CD4-positive, alpha-beta T cell treated with Interleukin-17A for 4 hours (primary cell): ENCODE results near the gene TMEM40.
A peak's percentile ranks its signal among the peaks of the same experiment; 100 is the strongest.
"Not testable (repeated sequence)": the region's sequence is repeated elsewhere in the genome, so short reads cannot be mapped to it uniquely, and the experiment has no call there.

ENCODE experiments used
- DNase-seq: peaks from one replicate; pipeline ENCODE4 v3.0.0-alpha.2; 2020; ENCODE audit warnings: mixed read lengths

The TMEM40 gene

DNA sequence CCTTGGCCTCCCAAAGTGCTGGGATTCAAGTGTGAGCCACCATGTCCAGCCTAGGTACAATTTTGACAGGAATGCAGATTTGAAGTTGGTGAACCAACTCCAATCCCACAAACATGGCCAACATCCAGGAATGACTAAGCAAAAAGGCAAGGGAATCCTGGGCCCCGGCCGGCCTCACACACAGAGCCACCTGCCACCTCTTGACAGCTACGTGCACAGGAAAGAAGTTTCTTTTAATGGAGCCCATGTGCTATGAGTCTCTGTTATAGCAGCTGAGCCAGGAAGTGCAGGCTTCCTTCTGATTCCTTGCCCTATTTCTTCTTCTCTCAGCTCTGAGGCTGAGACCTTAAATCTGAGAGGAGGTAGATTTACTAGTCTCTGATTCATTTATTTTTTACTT, 8.8 kb downstream of the TMEM40 start:
- DNase-seq: no peak

- no peak for DNase-seq
Observed at GRCh38 chr3:12748477-12748876, 10.6 kb downstream of the TMEM40 start.

DNA sequence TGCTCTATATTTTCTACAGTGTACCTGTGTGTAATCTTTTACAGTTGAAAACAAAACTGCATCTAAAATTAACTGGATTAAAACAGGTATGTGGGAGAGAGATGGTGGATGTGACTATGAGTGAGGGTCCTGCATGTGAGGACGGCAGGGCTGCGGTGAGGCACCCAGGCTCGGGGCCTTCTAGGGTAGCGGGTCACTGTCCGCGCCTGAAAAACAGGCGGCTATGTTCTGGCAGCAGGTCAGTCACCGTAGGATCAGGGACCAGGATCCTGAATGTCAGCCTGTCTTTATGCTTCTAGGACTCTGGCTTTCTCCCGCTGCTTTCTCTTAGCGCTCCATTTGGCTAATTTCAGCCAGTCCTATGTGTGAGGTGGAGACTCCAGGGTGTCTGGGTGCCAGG, 12.6 kb downstream of the TMEM40 start:
- DNase-seq: no peak

DNA sequence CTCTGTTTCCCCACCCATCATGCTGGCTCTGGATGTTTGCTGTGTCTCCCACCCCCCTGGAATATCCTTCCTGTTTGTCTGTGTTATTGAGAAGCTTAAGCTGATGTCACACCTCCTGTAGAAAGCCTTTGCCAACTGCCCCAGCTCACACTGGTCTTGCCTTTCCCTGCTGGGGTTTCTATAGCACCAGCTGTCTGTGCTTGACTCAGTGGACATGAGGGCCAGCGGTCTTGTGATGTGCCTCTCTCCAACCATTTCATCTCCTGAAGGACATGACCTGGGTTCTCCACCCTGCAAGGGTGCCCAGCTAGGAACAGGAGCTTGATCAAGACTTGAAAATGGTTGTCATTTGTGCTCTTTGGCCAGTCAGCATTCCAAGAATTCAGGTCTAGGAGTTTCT, 14.7 kb downstream of the TMEM40 start:
- DNase-seq: no peak

GRCh38 chr3:12743583-12743982, 15.5 kb downstream of the TMEM40 start:
- no peak for DNase-seq

DNA sequence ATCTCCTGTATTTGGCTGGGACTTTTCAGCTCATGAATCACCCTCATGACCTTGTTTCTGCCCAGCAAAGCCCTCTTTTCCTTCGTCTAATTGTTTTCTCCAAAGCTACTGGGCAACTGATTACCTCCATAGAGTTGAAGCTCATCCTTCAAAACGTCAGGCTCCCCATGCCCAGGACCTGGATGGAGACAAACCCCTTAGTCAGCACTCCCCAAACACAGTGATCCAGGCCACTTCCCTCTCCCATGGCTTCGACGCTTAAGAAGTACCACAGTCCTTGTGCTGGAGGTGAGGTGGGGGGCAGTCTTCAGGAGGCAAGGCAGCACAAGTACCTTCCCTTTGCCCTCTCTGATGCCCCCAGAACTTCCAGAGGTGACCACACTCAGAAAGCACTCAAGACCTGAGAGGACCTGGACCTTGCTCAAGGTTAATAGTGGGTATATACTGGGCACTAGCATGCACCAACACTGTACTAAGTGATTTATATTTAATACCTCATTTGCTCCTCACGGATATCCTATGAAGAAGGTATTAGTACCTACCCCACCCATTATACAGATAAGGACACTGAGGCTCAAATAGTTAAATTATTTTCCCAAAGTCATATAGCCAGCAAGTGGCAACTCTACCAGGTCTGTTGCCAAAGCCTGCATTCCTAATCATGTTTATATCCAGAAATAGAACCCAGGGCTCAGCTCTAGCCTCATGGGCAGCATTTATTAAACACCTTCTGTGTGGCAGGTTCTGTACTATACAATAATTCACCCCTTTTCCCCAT, 16.5 kb downstream of the TMEM40 start:
- no peak for DNase-seq

GRCh38 chr3:12741209-12741608, 17.9 kb downstream of the TMEM40 start:
- no peak for DNase-seq

- DNase-seq: no peak
Observed at GRCh38 chr3:12737833-12738232, 21.2 kb downstream of the TMEM40 start.

- DNase-seq: no peak
Observed at GRCh38 chr3:12737319-12737718, 21.7 kb downstream of the TMEM40 start.

GRCh38 chr3:12734960-12735359, 24.1 kb downstream of the TMEM40 start:
- DNase-seq: no peak

DNA sequence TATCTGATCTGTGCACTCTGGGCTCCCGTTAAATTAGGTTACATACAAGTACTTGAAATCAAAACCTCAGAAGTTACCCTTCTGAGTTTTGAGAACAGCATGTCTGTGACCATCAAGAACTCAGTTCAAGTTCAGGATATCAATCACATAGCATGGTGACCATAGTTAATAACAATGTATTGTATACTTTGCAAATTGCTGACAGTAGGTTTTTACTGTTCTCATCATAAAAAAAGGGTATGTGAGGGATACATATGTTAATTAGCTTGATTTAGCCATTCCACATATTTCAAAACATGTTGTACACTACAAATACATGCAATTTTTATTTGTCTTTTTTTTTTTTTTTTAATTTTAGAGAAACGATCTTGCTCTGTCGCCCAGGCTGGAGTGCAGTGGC, 25.5 kb downstream of the TMEM40 start:
- DNase-seq: no peak

GRCh38 chr3:12730506-12731242, 28.4 kb downstream of the TMEM40 start:
- DNase-seq: no peak

DNA sequence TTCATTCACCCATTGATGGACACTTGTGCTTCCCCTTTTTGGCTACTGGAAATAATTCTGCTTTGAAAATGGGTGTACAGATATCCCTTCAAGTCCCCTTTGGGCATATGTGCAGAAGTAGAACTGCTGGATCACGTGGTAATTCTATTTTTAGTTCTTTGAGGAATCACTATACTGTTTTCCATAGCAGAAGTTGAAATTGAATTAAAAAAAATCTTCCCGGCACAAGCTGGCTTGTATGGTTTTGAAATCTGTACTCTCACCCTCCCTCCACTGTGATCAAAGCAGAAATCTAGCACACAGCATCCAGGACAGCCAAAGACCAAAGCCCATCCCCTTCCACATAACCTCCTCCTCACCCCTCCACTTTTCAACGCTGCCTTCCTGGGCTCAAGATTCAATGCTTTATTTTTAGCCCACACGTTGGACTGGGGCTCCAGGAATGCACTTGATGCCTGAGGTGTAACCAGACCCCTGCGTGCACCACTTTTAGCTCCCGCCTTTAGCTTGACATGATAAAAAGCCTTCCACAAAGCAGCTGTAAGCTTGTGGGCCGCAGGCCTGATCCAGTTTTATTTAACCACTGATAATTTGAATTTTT, 29.9 kb downstream of the TMEM40 start:
- DNase-seq: no peak

GRCh38 chr3:12727937-12728336, 31.1 kb downstream of the TMEM40 start:
- no peak for DNase-seq

- no peak for DNase-seq
Observed at GRCh38 chr3:12727481-12727880, 31.6 kb downstream of the TMEM40 start.

GRCh38 chr3:12725436-12725835, 33.6 kb downstream of the TMEM40 start:
- no peak for DNase-seq

- DNase-seq: no peak
Observed at GRCh38 chr3:12724794-12725193, 34.3 kb downstream of the TMEM40 start.

- DNase-seq: not testable (repeated sequence)
Observed at GRCh38 chr3:12723362-12723761, 35.7 kb downstream of the TMEM40 start.

DNA sequence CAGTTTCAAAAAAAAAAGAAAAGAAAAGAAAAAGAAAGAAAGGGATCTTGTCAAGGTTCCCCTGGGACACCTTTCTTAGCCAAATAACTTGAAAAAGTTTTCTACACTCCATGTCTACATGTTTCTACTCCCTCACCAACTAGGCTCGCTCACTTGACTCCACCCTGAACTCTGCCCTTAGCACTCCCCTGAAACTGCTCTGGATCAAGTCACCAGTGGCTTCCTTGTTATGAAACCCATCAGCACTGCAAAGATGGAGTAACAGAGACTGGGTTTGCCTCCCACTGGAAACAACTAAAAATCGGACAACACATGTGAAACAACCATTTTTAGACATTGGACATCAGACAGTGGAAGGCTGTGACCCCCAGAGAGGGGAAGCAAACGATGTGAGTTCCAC, 36.8 kb downstream of the TMEM40 start:
- DNase-seq: no peak

- peak; percentile 75 for DNase-seq
Observed at GRCh38 chr3:12719984-12720898, 38.8 kb downstream of the TMEM40 start.

GRCh38 chr3:12719541-12719940, 39.5 kb downstream of the TMEM40 start:
- no peak for DNase-seq

GRCh38 chr3:12716605-12717151, 42.4 kb downstream of the TMEM40 start:
- no peak for DNase-seq

DNA sequence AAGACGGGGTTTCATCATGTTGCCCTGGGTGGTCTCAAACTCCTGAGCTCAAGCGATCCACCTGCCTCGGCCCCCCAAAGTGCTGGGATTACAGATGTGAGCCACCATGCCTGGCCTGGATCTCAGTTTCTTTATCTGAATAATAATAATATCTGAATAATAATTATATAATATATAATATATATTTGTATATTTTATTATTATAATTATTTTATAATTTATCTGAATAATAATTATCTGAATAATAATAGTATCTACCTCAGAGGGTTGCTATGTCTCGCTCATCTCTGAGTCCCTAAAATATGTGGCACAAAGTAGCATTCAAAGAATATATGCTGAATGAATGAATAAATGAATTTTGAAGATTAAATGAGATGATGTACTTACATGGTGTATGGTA, 44.8 kb downstream of the TMEM40 start:
- no peak for DNase-seq
